Stimulated activated CD8-positive, alpha-beta memory T cell treated with anti-CD3 and anti-CD28 coated beads, Interleukin-4, amount 100 ng/mL, for 48 hours (primary cell): ENCODE measurements around the gene CHGA.

Experiments
- DNase-seq: peaks from one replicate; pipeline ENCODE4 v3.0.0-alpha.2; 2020

The CHGA gene

GRCh38 chr14:92962031-92962830 lies 39.3 kb downstream of the CHGA start:
- no peak for DNase-seq

GRCh38 chr14:92962831-92963095 lies 39.8 kb downstream of the CHGA start:
- DNase-seq, result no peak

- no peak for DNase-seq
Observed at GRCh38 chr14:92963301-92964123, 40.6 kb downstream of the CHGA start.

GRCh38 chr14:92964124-92965109 lies 41.5 kb downstream of the CHGA start:
- DNase-seq, result no peak

GRCh38 chr14:92965281-92965680 lies 42.3 kb downstream of the CHGA start:
- DNase-seq, result no peak

- no peak for DNase-seq
Observed at GRCh38 chr14:92967346-92967926, 44.5 kb downstream of the CHGA start.

GRCh38 chr14:92968291-92969020 lies 45.5 kb downstream of the CHGA start:
- DNase-seq, result no peak

GRCh38 chr14:92969430-92969829 lies 46.5 kb downstream of the CHGA start:
- DNase-seq, result no peak

DNA sequence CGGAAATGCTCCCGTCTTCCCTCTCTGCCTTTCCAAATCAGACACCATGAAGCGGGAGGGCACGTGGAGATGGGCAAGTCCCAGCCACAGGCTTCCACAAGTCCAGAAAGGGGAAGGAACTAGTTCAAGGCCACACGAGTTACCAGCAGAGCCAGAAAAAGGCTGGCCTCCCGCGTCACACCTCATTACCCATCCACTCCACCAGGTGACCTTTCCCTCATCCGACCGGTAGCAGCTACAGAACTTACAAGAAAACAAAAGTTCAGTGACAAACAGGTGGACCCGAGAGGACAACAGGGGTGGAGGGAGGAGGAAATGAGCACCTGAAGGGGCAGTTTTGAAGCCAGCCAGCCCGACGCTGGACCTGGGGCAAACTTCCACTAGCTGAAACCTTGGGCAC lies 46.9 kb downstream of the CHGA start:
- no peak for DNase-seq

GRCh38 chr14:92970271-92970670 lies 47.3 kb downstream of the CHGA start:
- no peak for DNase-seq

DNA sequence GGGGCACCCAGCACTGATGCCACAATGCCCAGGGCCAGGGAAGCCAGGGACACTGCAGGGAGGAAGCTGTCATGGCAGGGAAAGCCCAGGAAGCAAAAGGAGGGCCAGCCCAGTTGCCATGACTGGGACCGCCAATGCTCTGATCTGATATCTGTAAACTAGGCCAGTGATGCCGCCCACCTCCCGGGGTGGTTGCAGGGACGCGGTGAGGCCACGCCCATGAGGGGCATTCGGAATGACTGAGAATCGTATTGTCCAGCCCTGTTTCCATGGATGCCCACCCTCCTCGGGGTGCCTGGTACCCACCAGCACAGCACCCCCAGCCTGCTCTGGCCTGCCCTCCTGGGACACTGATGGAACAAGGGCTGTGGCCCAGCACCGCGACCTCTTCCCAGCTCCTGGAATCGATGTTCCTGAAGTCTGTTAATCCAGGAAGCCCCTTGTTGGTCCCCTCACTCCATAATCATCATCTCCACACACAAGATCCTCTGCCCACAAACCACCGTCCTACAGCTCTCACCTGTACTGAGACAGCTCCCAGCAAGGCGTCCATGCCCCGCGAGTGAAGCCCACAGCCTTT lies 48.7 kb downstream of the CHGA start:
- DNase-seq, result no peak

DNA sequence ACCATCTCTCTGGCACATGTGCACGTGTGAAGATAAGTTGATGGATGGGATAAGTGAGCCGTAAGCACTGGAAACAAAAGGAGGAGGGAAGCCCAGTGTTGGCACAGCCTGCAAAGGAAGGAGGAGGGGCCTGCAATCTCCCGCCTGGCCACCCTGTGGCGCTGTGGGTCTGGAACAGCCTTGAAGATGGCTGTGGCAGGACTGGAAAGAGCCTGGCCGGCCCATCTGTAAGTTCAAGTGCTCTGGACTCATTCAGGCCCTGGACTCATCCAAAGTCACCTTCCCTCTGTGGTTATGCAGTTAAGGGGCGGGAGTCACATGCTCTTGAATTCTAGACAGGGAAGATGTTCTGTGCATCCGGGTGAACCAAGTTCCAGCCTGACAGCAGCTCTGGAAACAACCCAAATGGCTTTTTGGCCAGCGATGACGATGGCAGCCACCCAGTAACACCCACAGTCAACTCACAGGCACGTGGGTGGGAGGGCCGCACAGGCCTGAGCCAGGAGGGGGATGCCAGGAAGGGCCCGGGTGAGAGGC lies 50.4 kb downstream of the CHGA start:
- peak; percentile 74 for DNase-seq

GRCh38 chr14:92973798-92974372 lies 50.9 kb downstream of the CHGA start:
- no peak for DNase-seq

GRCh38 chr14:92974541-92975345 lies 51.8 kb downstream of the CHGA start:
- no peak for DNase-seq

DNA sequence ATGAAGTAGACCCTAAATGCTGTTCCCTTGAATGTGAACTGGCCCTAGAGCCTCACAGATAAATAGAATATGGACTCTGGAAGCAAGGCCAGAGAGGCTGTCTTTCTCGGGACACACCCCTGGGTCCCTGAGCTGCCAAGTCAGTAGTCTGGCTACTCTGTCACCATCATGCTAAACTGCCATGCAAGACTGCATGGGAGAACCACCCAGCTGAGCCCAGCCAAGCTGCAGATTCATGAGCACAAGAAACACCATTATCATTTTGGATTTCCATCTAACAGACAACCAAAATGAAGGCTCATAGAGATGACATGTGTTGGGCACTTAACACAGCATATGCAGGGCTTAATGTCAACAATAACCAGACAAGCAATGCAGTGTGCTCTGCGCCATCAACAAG lies 53.3 kb downstream of the CHGA start:
- no peak for DNase-seq

DNA sequence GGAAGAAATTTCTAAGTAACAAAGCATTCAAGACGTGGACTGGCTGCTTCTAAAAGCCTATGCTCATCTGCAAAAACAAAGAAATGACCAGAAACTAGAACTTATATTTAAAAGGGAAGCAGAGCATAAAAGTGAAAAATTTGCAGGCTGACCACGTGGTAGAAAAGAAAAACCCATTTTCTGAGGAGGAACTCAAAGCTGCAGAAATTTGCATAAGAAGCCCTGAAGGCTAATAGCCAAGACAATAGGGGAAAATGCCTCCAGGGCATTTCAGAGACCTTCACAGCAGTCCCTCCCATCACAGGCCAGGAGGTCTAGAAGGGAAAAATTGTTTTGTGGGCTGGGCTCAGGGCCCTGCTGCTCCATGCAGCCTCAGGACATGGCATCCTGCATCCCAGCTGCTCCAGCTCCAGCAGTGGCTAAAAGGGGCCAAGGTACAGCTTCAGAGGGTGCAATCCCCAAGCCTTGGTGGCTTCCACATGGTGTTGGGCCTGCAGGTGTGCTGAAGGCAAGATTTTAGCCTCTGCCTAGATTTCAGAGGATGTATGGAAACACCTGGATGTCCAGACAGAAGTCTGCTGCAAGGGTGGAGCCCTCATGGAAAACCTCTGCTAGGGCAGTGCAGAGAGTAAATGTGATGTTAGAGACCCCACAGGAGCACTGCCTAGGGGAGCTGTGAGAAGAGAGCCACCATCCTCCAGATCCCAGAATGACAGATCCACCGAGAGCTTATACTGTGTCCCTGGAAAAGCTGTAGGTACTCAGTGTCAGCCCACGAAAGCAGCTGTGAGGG lies 55.5 kb downstream of the CHGA start:
- no peak for DNase-seq

DNA sequence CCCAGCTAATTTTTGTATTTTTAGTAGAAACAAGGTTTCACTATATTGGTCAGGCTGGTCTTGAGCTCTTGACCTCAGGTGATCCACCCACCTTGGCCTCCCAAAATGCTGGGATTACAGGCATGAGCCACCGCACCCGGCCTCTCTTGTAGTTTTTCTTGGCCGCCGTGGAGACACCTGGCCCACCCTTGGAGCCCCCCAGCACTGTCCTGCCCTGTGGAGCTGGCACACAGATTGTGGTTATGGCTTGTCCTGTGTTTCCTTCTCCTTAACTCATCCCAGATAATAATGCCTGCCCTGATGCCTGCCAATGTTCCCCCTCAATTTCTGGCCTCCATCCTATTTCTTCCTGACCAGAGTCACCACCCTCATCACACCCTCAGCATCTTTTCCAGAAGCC lies 57.9 kb downstream of the CHGA start:
- no peak for DNase-seq

- no peak for DNase-seq
Observed at GRCh38 chr14:92981726-92982125, 58.8 kb downstream of the CHGA start.

DNA sequence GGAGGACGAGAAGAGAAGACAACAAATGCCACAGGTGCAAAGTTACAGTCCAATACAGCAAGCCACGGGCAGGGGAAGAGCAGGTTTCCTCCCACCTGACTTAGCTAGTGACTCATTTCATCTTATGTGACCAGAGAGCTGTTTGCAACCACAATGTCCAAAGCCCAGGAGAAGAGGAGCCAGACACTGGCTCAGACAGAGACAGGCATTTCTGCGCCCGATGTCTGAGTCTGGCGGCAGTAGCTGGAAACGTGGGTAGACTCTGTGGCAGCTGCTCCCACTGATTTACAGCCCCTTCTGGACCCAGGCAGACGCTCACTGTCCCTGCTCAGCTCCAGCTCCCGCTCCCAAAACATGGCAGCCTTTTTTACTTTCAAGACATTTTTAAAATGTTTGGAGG lies 60.0 kb downstream of the CHGA start:
- no peak for DNase-seq
